ENCODE data around the gene MDM2.

The MDM2 gene

DNA sequence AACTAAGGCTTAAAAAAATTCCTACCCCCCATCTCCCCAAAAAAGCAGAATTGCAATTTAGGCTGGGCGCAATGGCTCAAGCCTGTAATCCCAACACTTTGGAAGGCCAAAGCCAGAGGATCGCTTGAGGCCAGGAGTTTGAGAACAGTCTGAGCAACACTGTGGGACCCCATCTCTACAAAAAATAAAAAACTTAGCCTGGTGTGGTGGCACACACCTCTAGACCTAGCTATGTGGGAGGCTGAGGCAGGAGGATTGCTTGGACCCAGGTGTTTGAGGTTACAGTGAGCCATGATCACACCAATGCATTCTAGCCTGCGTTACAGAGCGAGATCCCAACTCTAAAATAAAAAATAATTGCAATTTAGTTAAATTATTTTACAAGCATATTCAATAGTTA, 70.9 kb downstream of the MDM2 start:
- DNase-seq (ENCODE audit: low spot score) = no peak

DNA sequence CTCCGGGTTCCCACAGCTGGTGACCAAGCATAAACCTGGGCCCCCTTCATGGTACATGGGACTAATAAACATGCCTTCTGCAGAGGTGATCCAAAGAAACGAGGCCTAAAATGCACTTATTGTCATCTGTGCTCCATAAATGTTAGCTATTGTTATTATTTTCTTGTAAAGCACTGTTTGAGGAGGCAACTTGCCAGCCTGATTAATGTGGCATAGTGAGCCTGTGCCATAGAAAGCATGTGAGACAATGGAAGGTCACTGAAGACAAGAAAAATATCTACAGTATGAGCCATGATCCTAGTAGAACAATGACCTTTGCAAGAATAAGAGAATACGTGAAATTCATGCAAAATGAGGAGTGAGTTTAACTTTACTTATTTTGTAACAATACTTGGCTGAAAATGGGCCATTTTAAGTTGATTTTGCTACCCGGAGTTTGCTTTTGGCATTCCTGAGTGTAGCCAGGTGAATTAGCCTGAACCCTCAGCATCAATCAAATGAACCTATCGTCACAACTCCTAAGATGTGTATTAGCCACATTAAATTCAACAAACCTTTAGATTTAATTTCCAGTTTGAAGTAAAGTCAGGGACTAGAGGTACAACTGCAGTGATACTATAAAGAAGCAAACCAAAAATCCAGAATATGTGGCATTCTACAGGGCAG, 72.8 kb downstream of the MDM2 start:
- no peak for DNase-seq (ENCODE audit: low spot score)

DNA sequence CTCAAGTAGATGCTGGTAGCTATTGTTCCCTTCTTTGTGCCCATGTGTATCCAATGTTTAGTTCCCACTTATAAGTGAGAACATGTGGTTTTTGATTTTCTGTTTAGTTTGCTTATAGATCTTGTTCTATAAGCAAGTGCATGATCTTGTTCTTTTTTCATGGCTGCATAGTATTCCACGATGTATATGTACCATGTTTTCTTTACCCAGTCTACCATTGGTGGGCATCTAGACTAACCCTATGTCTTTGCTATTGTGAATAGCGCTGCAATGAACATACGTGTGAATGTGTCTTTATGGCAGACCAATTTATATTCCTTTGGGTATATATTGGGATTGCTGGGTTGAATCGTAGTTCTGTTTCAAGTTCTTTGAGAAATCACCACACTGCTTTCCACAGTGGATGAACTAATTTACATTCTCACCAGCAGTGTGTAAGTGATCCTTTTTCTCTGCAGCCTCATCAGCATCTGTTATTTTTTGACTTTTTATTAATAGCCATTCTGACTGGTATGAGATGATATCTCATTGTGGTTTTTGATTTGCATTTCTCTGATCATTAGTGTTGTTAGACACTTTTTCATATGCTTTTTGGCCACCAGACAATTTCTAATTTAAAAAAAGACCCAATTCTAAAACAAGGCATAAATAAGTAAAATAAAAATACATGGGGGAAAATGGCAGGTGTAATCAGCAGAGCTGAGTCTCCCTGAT, 74.4 kb downstream of the MDM2 start:
- no peak for DNase-seq (ENCODE audit: low spot score)

DNA sequence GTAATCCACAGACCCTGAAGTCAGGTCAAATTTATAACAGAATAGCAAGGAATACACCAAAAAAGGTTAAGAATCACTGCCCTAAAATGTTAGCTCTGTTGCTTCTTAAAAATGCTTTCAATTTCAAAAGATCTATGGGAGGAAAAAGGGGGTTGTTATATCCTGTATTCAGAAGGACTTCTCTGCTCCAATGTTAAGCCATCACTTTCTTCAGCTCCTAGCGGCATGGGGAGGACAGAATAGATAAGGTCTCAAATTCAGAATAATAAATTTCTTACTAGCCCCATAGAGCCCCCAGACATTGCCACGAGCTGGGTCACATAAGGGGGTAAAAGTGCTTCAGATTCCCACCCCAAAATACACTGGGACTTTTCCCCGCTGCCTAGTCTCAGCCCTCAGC, 75.2 kb downstream of the MDM2 start:
- DNase-seq (ENCODE audit: low spot score) = no peak

DNA sequence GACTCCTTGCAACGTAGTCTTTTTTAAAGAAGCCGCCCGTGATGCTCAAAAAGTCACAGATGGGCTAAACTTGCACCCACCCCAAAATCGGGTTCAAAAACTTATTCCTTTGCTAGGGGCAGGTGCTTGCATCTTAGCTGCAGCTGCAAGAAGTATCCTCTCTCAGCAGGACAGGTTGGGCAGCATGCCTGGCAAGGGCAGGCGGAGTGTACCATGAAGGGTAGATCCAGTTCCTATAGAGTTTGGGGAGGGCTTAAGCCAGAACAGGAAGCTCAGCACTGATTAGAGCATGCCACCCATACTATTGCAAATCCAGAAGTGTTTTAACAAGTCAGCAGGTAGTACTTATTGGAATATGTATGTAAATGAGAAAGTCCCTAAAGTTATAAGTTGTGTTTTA, 76.3 kb downstream of the MDM2 start:
- DNase-seq (ENCODE audit: low spot score) = no peak

DNA sequence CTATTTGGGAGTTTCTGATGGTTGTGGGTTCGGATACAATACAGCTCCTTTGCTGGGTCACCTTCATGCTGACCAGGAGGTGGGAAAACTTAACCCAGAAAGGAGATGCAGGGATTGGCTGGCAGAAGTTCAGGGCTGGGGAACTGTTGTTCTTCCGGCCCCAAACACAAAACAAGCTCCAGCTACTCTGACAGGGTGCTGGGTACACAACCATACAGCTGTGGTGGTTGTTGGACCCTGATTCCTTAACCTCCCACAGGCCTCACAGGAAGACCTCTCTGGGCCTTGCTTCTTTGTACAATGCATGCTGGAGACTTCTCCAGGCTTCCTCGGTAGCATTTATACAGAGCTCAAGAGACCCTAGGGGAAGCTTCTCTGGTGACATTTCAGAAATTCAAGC, 77.4 kb downstream of the MDM2 start:
- DNase-seq (ENCODE audit: low spot score) = no peak

DNA sequence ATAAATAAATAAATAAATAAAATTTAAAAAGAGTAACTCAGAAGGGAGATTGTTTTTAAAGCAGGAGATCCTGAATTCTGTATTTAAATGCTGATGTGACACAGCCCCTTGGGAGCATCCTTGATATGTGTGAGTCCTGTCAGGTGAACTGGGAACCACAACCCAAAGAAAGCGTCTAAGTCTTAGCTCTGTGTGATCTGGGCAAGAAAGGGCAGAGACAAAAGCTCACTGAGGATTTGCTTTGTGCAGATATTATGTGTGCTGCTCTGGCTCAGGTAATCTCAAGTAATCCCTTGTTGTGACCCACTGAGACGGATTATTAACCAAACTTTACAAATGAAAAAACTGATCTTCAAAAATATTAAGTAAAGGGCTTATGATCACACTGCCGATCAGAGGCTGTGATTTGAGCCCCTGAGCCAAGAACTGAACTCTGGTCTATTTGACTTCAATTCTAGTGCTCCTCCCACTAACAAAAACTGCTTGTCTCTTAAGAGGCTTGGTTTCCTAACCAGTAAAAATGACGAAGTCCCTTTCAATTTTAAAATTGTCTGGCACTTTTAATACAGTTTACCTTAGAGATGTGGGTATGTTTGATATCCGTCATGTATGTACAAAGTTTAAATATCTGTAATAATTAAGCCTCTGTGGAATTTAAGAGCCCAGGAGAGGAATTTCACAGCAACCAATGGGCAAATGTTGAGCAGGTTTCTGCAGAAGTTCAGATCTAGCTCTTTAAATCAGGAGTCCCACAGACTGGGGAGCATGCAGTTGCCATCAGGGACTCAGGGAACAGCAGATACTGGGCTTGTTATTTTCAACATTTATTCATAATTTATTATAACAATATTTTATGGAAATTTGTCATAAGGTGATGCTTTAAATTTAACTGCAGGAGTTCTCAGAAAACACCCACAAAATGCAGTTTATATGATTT, 78.9 kb downstream of the MDM2 start:
- DNase-seq (ENCODE audit: low spot score) = no peak

DNA sequence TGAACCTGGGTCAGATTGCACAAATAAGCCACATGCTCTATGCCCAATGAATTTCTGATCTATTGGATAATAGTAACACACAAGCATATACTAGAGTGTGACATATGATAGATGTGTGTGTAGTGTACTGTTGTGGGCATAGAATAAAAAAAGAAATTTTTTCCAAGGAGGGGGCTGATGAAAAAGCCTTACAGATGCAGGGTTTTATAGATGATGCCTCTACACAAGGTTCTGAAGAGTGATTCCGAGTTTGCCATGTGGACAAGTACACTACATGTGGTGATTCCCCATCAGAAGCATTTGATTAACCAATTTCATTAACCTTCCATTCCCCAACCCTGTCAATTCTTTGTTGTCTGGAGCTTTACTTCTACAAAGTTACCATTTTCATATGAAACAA, 79.7 kb downstream of the MDM2 start:
- DNase-seq (ENCODE audit: low spot score) = no peak

DNA sequence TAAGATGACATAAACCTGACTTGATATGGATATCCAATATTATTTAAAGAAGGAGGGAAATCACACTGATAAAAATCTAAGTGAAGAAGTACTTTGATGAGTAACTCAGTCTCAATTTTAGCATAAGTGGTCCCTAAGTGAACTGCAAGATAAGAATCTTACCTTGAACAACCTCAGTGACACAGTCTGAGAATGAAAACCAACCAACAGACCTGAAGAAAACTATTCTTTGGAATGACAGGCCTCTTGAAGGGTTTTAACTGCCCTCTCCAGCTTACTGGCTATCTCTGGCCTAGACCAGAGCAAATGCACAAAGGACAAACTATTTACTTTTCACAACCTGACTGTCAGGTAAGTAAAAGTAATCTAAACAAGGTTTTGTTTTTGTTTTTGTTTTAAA, 80.3 kb downstream of the MDM2 start:
- no peak for DNase-seq (ENCODE audit: low spot score)

DNA sequence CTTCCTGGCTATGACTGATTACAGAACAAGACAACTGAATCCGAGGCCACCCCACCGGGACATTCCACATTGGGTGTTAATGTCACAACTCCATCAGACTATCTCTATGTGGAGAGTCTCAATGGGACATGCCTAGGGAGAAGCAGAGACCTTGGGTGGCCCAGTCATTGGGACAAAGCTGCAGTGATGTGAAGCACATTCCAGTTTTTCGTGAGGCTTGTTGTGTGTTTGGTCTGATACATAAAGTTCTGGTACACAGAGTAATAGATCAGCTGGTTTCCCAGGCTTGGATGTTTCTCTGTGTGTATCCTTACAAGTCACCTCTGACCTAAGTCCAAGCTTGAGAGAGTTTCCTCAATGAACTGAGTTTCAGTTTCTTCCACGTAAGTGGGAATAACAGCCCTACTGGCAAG, 82.7 kb downstream of the MDM2 start:
- no peak for DNase-seq (ENCODE audit: low spot score)

DNA sequence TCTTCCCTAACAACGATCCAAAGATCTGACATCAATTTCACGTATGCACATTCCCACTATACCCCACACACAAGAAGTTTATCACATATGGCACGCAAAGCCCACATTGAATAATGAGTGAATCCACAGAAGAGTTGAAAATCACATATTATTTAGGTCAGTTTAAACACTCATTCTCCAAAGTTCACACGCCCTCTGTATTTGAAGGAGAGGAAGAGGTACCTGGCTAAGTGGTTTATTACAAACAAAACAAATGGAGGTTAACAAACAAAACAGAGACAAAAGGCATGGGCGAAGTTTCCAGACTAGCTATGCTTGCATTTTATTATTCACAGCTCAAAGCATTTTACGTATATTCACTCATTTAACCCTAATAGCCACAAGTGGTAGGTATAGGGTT, 83.2 kb downstream of the MDM2 start:
- DNase-seq (ENCODE audit: low spot score) = no peak

DNA sequence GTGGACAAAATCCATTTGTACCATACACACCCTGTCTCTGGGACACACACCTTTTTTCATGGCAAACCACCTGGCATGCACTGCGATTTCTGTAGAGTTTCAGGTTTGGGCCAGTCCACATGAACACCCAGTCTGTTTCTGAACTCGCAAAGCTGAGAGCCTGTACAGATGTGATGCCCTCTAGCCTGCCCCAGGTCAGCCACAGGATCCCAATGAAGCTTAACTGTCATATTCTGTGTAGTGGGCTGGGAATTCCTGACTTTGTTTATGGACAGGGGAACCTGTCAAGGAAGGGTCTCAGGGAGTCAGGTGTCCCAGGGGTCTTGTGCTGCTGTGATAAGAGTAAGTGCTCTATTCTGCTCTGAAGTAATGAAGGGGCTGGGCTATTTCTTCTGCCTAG, 85.2 kb downstream of the MDM2 start:
- no peak for DNase-seq (ENCODE audit: low spot score)

DNA sequence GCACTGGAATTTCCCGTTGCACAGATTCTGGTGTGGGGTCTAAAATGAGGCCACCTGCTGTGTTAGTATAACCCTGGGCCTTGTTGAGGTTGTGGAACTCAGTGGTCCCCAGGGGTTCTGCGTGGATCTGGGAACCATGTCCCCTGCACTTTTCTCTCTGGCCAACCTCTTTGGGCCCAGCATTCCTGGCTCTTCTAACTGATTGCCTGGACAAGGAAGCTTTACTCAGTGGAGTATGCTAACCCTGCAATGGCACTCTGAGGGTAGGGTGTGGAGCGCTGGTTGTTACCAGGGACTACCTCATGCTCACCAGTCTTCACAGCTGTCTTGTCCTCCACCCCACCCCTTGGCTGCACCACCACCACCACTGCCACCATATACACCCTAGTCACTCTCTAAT, 85.8 kb downstream of the MDM2 start:
- no peak for DNase-seq (ENCODE audit: low spot score)

DNA sequence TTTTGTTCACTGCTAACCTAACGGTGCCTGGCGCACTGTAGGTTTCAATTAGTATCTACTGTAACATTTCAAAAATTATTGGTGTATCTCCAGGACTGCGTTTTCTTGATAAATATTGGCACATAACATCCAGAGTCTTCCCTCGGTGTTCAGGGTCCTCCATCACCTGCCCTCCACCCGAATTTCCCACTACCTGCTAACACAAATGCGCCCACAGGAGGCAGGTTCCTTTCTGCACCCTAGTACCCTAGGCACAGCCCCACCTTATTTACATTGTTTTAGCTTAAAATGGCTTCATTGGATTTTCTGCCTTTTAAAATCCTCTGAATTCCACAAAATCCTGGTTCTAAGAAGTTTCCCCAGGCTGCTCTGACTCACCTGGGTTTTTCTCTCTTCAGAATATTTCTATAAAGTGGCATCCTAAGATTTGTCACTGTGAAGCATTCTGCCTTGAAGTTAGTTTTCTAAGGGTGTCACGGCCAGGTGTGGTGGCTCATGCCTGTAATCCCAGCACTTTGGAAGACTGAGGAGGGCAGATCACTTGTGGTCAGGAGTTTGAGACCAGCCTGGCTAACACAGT, 86.4 kb downstream of the MDM2 start:
- no peak for DNase-seq (ENCODE audit: low spot score)

DNA sequence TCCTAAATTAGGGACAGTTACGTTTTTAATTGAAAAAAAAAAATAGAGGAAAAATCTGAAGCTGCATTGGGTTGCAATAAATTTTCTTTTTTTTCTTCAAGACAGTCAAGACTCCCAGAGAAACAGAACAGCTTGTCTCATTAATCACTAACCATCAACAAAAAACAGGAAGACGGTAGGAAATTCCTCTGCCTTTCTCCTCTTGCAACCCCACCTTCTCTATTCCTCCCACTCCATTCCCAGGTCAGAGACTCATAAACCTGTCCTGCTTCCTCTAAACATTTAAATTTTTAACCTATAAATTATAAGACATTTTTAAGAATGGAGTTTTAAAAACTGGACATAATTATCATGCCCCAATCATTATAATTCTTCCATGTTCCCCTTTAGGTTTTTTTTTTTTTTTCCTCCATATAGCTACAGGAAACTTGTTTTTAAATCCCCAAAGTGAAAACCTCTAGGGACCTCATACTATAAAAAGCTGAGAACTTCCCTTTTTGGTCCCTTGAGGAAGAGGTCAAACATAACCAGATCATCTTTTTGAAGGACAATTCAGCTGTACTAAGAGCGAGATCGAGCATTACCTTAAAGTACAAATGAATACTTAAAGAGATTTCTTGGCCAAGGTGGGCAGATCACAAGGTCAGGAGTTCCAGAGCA, 89.0 kb downstream of the MDM2 start:
- no peak for DNase-seq (ENCODE audit: low spot score)

DNA sequence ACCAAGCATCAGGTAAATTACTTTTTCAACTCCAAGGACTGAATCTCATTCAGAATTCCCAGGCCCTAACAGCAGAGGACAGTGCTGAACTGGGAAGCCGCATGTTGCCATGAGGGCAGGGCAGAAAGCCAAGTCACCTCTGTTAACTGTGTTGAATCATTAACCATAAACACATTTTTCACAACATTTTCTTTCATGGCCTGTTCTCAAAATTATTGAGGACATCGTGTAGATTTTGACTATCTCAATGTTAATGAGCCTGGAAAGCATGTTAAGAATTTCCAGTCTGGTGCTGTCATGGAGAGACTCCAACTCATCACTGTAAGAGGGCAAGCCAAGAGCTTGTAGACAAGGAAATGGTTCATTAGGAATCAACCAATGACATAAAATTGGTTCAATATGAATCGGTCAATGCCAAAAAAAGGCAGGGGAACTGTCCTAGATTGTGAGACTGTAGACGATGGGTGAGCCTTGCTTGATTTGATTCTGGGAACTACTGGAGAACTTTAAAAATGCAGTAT, 91.3 kb downstream of the MDM2 start:
- DNase-seq (ENCODE audit: low spot score) = no peak

DNA sequence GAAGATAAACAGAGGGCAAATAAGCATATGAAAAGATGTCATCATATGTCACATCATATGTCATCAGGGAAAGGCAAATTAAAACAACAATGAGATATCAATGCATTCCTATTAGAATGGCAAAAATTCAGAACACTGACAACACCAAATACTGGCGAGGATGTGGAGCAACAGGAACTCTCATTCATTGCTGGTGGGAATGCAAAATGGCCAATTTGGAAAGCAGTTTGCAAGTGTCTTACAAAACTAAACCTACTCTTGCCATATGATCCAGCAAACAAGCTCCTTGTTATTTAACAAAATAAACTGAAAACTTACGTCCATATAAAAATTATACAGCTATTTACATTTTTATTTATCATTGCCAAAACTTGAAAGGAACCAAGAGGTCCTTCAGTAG, 92.3 kb downstream of the MDM2 start:
- DNase-seq (ENCODE audit: low spot score) = no peak
